WTC11 (cell line): ENCODE measurements around the gene RBMS1. TPM values are rescaled to one million over a fixed set of nuclear protein-coding genes. Genes with fewer than 3 reads are reported as not detected.

ENCODE experiments used
- ATAC-seq: fragments of 200-7000 bp; cut with Tn5 transposase; 2 replicates; pipeline ENCODE4 v1.10.0; 2021; ENCODE audit warnings: mild to moderate bottlenecking, moderate library complexity
- CTCF ChIA-PET: fragments of 300-600 bp; sonication (Branson Sonifier 250); formaldehyde crosslinking; loops from one replicate; lab custom pipeline; 2021; ENCODE audit warnings: antibody characterized with exemption; lab: Charles Lee
- POLR2A ChIA-PET: fragments of 350-600 bp; sonication (Branson Sonifier 250); formaldehyde crosslinking; loops from one replicate; lab custom pipeline; 2021; ENCODE audit warnings: antibody characterized with exemption; lab: Charles Lee
- DNase-seq: peaks from one replicate; pipeline ENCODE4 v3.0.0; 2021; ENCODE audit warnings: low spot score
- H3K27ac Mint-ChIP-seq: 2 replicates; pipeline ENCODE4 v1.8.0; 2021; ENCODE audit warnings: mixed read lengths
- H3K27me3 Mint-ChIP-seq: 2 replicates; pipeline ENCODE4 v1.8.0; 2021; ENCODE audit warnings: low read depth, mild to moderate bottlenecking, moderate library complexity, mixed read lengths
- H3K36me3 Mint-ChIP-seq: 2 replicates; pipeline ENCODE4 v1.8.0; 2021; ENCODE audit warnings: mixed read lengths
- H3K4me1 Mint-ChIP-seq: 2 replicates; pipeline ENCODE4 v1.8.0; 2022; ENCODE audit warnings: mixed read lengths
- H3K4me3 Mint-ChIP-seq: 2 replicates; pipeline ENCODE4 v1.8.0; 2021; ENCODE audit warnings: mild to moderate bottlenecking, moderate library complexity, mixed read lengths
- H3K9me3 Mint-ChIP-seq: 2 replicates; pipeline ENCODE4 v1.8.0; 2021; ENCODE audit warnings: mixed read lengths
- ATF3 ChIP-seq: sonication (generic); formaldehyde crosslinking; conservative IDR thresholded peaks from 2 replicates; pipeline ENCODE4 v1.8.1; 2022; ENCODE audit warnings: mild to moderate bottlenecking, missing genetic modification reagents
- CREB1 ChIP-seq: sonication (generic); formaldehyde crosslinking; IDR thresholded peaks from 2 replicates; pipeline ENCODE4 v1.8.0; 2023; ENCODE audit warnings: mild to moderate bottlenecking, missing genetic modification reagents
- CTCF ChIP-seq: fragments of 200-600 bp; IDR thresholded peaks from 2 replicates; pipeline ENCODE4 v1.8.0; 2022; ENCODE audit warnings: antibody characterized with exemption
- ELF4 ChIP-seq: sonication (generic); formaldehyde crosslinking; IDR thresholded peaks from 2 replicates; pipeline ENCODE4 v1.8.1; 2022; ENCODE audit warnings: low read depth, mild to moderate bottlenecking, moderate library complexity, missing genetic modification reagents
- GRHL2 ChIP-seq: fragments of 250-450 bp; sonication (Bioruptor Pico); IDR thresholded peaks from 2 replicates; pipeline ENCODE4 v1.8.0; 2022; ENCODE audit warnings: mild to moderate bottlenecking, moderate library complexity; ENCODE audit not compliant: insufficient replicate concordance, severe bottlenecking
- GTF2I ChIP-seq: fragments of 250-450 bp; sonication (Bioruptor Pico); conservative IDR thresholded peaks from 2 replicates; pipeline ENCODE4 v1.4.0; 2021; ENCODE audit warnings: mild to moderate bottlenecking
- HMGA2 ChIP-seq: fragments of 250-450 bp; sonication (Bioruptor Pico); IDR thresholded peaks from 2 replicates; pipeline ENCODE4 v1.4.0; 2021; ENCODE audit warnings: mild to moderate bottlenecking, moderate library complexity
- JAZF1 ChIP-seq: fragments of 250-450 bp; sonication (Bioruptor Pico); IDR thresholded peaks from 2 replicates; pipeline ENCODE4 v1.9.0; 2021; ENCODE audit warnings: moderate library complexity, mild to moderate bottlenecking, inconsistent platforms
- MYBL2 ChIP-seq: sonication (generic); formaldehyde crosslinking; IDR thresholded peaks from 2 replicates; pipeline ENCODE4 v1.8.1; 2023; ENCODE audit warnings: mild to moderate bottlenecking, moderate library complexity, missing genetic modification reagents
- SP1 ChIP-seq: sonication (generic); formaldehyde crosslinking; conservative IDR thresholded peaks from 2 replicates; pipeline ENCODE4 v1.8.1; 2022; ENCODE audit warnings: missing genetic modification reagents
- ZNF232 ChIP-seq: sonication (generic); formaldehyde crosslinking; IDR thresholded peaks from 2 replicates; pipeline ENCODE4 v1.8.0; 2022; ENCODE audit warnings: mild to moderate bottlenecking, missing genetic modification reagents
- ZNF512 ChIP-seq: sonication (generic); formaldehyde crosslinking; IDR thresholded peaks from 2 replicates; pipeline ENCODE4 v1.8.1; 2022; ENCODE audit warnings: missing genetic modification reagents, borderline replicate concordance
- total RNA-seq: library from RNA; stranded (reverse); gene quantifications from 3 replicates; pipeline ENCODE4 v1.2.3, GENCODE V29; 2021
- TF ChIP-seq, protein P1 (sequence below): sonication (generic); formaldehyde crosslinking; IDR thresholded peaks from 2 replicates; pipeline ENCODE4 v1.8.1; 2023; ENCODE audit warnings: mild to moderate bottlenecking, missing genetic modification reagents, moderate library complexity
- TF ChIP-seq, protein P2 (sequence below): fragments of 250-450 bp; sonication (Bioruptor Pico); IDR thresholded peaks from 2 replicates; pipeline ENCODE4 v2.1.2; 2022; ENCODE audit warnings: mild to moderate bottlenecking, moderate library complexity
- TF ChIP-seq, protein P3 (sequence below): fragments of 250-450 bp; sonication (Bioruptor Pico); conservative IDR thresholded peaks from 2 replicates; pipeline ENCODE4 v1.9.0; 2021; ENCODE audit warnings: mild to moderate bottlenecking
- TF ChIP-seq, protein P4 (sequence below): sonication (generic); formaldehyde crosslinking; conservative IDR thresholded peaks from 2 replicates; pipeline ENCODE4 v1.8.1; 2023; ENCODE audit warnings: mild to moderate bottlenecking, low read depth, missing genetic modification reagents, moderate library complexity
- TF ChIP-seq, protein P5 (sequence below): sonication (generic); formaldehyde crosslinking; IDR thresholded peaks from 2 replicates; pipeline ENCODE4 v1.8.1; 2022; ENCODE audit warnings: mild to moderate bottlenecking, moderate library complexity, missing genetic modification reagents

RBMS1 gene
- total RNA-seq, 1 experiment from 2014 or later: 56.3 TPM

DNA sequence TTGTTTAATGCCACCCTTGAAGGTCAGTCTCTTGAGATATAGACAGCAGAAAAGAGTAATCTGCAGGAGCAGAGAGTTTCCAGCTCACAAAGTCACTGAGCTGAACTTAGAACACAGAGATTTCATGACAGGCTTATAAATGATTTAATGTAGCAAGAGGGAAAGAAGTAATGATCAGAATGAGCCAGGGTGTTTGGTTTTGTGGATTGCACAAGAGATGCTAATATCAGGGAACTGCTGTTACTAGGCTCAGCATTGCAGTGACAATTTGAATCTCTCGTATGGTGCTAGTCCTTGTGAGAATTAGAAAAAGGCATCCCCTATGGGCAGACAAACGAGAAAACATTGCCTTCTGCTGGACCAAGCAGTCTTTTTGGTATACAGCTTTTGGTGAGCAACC is 231.9 kb downstream of the RBMS1 start:
- 0 out of 2 replicates have a peak, but pooled peaks cover 5% of the 10 kb centered on the region for H3K4me1 Mint-ChIP-seq
- H3K27ac Mint-ChIP-seq: no peak overlapping the region
- peaks cover 3% of the 10 kb centered on the region for H3K27me3 Mint-ChIP-seq
- H3K9me3 Mint-ChIP-seq: peaks cover 11% of the 10 kb centered on the region
- DNase-seq (no peak), ATAC-seq (no peak)
- no peak overlapping the region for H3K4me3 Mint-ChIP-seq
- ChIA-PET CTCF (interaction anchor here (1.6 to 2.5 kb wide), 2 partner anchors 8 to 10 kb away, joined by 7 read pairs; no protein-coding TSS in a partner anchor), POLR2A (no interaction called here)
- no peak for TF ChIP-seq CREB1
- TF ChIP-seq HMGA2: no peak
- TF ChIP-seq SP1 (CRISPR knock-in tag): no peak
- TF ChIP-seq ZNF512 (CRISPR knock-in tag): no peak
- no peak for TF ChIP-seq GRHL2
- no peak for TF ChIP-seq ATF3 (CRISPR knock-in tag)
- TF ChIP-seq GTF2I: no peak
- TF ChIP-seq, protein P1, sequence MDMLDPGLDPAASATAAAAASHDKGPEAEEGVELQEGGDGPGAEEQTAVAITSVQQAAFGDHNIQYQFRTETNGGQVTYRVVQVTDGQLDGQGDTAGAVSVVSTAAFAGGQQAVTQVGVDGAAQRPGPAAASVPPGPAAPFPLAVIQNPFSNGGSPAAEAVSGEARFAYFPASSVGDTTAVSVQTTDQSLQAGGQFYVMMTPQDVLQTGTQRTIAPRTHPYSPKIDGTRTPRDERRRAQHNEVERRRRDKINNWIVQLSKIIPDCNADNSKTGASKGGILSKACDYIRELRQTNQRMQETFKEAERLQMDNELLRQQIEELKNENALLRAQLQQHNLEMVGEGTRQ (CRISPR knock-in tag): no peak
- no peak for TF ChIP-seq ELF4 (CRISPR knock-in tag)
- TF ChIP-seq ZNF232: no peak
- no peak for TF ChIP-seq MYBL2 (CRISPR knock-in tag)
- TF ChIP-seq, protein P2, sequence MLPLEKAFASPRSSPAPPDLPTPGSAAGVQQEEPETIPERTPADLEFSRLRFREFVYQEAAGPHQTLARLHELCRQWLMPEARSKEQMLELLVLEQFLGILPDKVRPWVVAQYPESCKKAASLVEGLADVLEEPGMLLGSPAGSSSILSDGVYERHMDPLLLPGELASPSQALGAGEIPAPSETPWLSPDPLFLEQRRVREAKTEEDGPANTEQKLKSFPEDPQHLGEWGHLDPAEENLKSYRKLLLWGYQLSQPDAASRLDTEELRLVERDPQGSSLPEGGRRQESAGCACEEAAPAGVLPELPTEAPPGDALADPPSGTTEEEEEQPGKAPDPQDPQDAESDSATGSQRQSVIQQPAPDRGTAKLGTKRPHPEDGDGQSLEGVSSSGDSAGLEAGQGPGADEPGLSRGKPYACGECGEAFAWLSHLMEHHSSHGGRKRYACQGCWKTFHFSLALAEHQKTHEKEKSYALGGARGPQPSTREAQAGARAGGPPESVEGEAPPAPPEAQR: no peak
- TF ChIP-seq, protein P3, sequence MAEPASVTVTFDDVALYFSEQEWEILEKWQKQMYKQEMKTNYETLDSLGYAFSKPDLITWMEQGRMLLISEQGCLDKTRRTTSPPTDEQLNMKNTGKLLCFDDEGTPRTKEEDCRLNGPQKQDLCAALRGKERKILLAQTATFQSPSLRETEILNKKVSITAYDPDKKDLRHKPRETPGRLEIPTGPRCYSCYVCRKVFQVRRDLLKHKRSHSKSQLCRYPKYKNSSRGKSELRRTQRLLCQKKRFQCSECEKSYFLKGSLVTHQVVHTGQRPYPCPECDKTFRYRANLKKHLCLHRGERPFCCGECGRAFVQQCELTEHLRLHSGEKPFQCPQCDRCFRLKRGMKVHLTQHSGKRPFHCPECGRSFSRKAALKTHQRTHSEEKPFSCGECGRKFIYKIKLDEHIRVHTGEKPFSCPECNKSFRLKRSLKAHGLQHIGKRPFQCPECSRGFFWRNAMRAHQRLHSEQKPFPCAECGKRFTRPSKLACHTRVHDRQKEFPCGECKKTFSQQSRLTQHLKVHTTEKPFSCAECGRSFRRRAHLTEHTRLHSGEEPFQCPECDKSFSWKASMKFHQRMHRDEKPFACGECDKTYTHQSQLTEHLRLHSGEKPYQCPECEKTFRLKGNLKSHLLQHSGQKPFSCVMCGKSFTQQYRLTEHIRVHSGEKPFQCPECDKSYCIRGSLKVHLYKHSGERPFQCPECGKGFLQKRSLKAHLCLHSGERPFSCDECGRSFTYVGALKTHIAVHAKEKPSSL (CRISPR knock-in tag): no peak
- TF ChIP-seq JAZF1: no peak
- TF ChIP-seq, protein P4, sequence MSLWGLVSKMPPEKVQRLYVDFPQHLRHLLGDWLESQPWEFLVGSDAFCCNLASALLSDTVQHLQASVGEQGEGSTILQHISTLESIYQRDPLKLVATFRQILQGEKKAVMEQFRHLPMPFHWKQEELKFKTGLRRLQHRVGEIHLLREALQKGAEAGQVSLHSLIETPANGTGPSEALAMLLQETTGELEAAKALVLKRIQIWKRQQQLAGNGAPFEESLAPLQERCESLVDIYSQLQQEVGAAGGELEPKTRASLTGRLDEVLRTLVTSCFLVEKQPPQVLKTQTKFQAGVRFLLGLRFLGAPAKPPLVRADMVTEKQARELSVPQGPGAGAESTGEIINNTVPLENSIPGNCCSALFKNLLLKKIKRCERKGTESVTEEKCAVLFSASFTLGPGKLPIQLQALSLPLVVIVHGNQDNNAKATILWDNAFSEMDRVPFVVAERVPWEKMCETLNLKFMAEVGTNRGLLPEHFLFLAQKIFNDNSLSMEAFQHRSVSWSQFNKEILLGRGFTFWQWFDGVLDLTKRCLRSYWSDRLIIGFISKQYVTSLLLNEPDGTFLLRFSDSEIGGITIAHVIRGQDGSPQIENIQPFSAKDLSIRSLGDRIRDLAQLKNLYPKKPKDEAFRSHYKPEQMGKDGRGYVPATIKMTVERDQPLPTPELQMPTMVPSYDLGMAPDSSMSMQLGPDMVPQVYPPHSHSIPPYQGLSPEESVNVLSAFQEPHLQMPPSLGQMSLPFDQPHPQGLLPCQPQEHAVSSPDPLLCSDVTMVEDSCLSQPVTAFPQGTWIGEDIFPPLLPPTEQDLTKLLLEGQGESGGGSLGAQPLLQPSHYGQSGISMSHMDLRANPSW (CRISPR knock-in tag): no peak
- TF ChIP-seq, protein P5, sequence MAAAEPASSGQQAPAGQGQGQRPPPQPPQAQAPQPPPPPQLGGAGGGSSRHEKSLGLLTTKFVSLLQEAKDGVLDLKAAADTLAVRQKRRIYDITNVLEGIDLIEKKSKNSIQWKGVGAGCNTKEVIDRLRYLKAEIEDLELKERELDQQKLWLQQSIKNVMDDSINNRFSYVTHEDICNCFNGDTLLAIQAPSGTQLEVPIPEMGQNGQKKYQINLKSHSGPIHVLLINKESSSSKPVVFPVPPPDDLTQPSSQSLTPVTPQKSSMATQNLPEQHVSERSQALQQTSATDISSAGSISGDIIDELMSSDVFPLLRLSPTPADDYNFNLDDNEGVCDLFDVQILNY (CRISPR knock-in tag): no peak
- TF ChIP-seq CTCF: no peak
- H3K36me3 Mint-ChIP-seq: no peaks in the 10 kb centered on the region
